Measurements from ENCODE around the gene SERPINE1.
A peak's percentile ranks its signal among the peaks of the same experiment; 100 is the strongest.
"Not testable (repeated sequence)": the region's sequence is repeated elsewhere in the genome, so short reads cannot be mapped to it uniquely, and the experiment has no call there.

Gene SERPINE1

GRCh38 chr7:101104193-101104713 is 22.7 kb upstream of the SERPINE1 start:
- Histone ChIP-seq H3K4me3 (ENCODE audit: low read length) (no peak overlapping the region), H3K36me3 (ENCODE audit: insufficient read depth, low read length) (no peaks in the 10 kb centered on the region), H3K9ac (ENCODE audit: low read depth, low read length) (no peak overlapping the region), H3K27me3 (ENCODE audit: control insufficient read depth, insufficient read depth, low read length) (no peaks in the 10 kb centered on the region), H3K9me3 (replicated peaks; ENCODE audit: low read length) (no peaks in the 10 kb centered on the region), H3K4me2 (ENCODE audit: low read length) (no peak overlapping the region), H3K4me1 (ENCODE audit: control insufficient read depth, insufficient read depth, low read length) (peaks cover 72% of the 10 kb centered on the region)

- H3K36me3 ChIP-seq (ENCODE audit: insufficient read depth, low read length): no peaks in the 10 kb centered on the region
- H3K27me3 ChIP-seq (ENCODE audit: control insufficient read depth, insufficient read depth, low read length): no peaks in the 10 kb centered on the region
- no peak overlapping the region for H3K4me3 ChIP-seq (ENCODE audit: low read length)
- H3K9ac ChIP-seq (ENCODE audit: low read depth, low read length): no peak overlapping the region
- no peak overlapping the region for H3K4me2 ChIP-seq (ENCODE audit: low read length)
- H3K9me3 ChIP-seq (replicated peaks; ENCODE audit: low read length): no peaks in the 10 kb centered on the region
- peaks cover 70% of the 10 kb centered on the region for H3K4me1 ChIP-seq (ENCODE audit: control insufficient read depth, insufficient read depth, low read length)
Observed at GRCh38 chr7:101104799-101105198, 22.1 kb upstream of the SERPINE1 start.

GRCh38 chr7:101105248-101105647 is 21.7 kb upstream of the SERPINE1 start:
- H3K4me3 ChIP-seq (ENCODE audit: low read length); H3K9ac ChIP-seq (ENCODE audit: low read depth, low read length); H3K4me2 ChIP-seq (ENCODE audit: low read length); H3K36me3 ChIP-seq (ENCODE audit: insufficient read depth, low read length); H3K9me3 ChIP-seq (replicated peaks; ENCODE audit: low read length); H3K27me3 ChIP-seq (ENCODE audit: control insufficient read depth, insufficient read depth, low read length): not testable (repeated sequence)
- peaks cover 68% of the 10 kb centered on the region for H3K4me1 ChIP-seq (ENCODE audit: control insufficient read depth, insufficient read depth, low read length)

- Histone ChIP-seq H3K9me3 (replicated peaks; ENCODE audit: low read length) (no peaks in the 10 kb centered on the region), H3K27me3 (ENCODE audit: control insufficient read depth, insufficient read depth, low read length) (no peaks in the 10 kb centered on the region), H3K36me3 (ENCODE audit: insufficient read depth, low read length) (no peaks in the 10 kb centered on the region), H3K4me3 (ENCODE audit: low read length) (no peak overlapping the region), H3K9ac (ENCODE audit: low read depth, low read length) (no peak overlapping the region), H3K4me1 (ENCODE audit: control insufficient read depth, insufficient read depth, low read length) (peaks cover 61% of the 10 kb centered on the region), H3K4me2 (ENCODE audit: low read length) (no peak overlapping the region)
Observed at GRCh38 chr7:101106386-101106785, 20.5 kb upstream of the SERPINE1 start.

- Histone ChIP-seq H3K4me3 (ENCODE audit: low read length) (peak overlapping the region; percentile 7), H3K9ac (ENCODE audit: low read depth, low read length) (peak overlapping the region; percentile 70), H3K4me1 (ENCODE audit: control insufficient read depth, insufficient read depth, low read length) (peaks cover 64% of the 10 kb centered on the region)
Observed at GRCh38 chr7:101108330-101108857, 18.5 kb upstream of the SERPINE1 start.

GRCh38 chr7:101108961-101109360 is 17.9 kb upstream of the SERPINE1 start:
- Histone ChIP-seq H3K27me3 (ENCODE audit: control insufficient read depth, insufficient read depth, low read length) (no peaks in the 10 kb centered on the region), H3K9me3 (replicated peaks; ENCODE audit: low read length) (no peaks in the 10 kb centered on the region), H3K9ac (ENCODE audit: low read depth, low read length) (peak overlapping the region; percentile 70), H3K4me3 (ENCODE audit: low read length) (peak overlapping the region; percentile 7), H3K4me1 (ENCODE audit: control insufficient read depth, insufficient read depth, low read length) (peaks cover 62% of the 10 kb centered on the region), H3K36me3 (ENCODE audit: insufficient read depth, low read length) (no peaks in the 10 kb centered on the region), H3K4me2 (ENCODE audit: low read length) (peak overlapping the region; percentile 28)

More at GRCh38 chr7:101108330-101108857, 18.5 kb upstream of the SERPINE1 start:
- Histone ChIP-seq H3K27me3 (ENCODE audit: control insufficient read depth, insufficient read depth, low read length) (no peaks in the 10 kb centered on the region), H3K4me2 (ENCODE audit: low read length) (peak overlapping the region; percentile 28), H3K9me3 (replicated peaks; ENCODE audit: low read length) (no peaks in the 10 kb centered on the region), H3K36me3 (ENCODE audit: insufficient read depth, low read length) (no peaks in the 10 kb centered on the region)

- peaks cover 62% of the 10 kb centered on the region for H3K4me1 ChIP-seq (ENCODE audit: control insufficient read depth, insufficient read depth, low read length)
- H3K36me3 ChIP-seq (ENCODE audit: insufficient read depth, low read length): no peaks in the 10 kb centered on the region
- H3K9me3 ChIP-seq (replicated peaks; ENCODE audit: low read length): no peaks in the 10 kb centered on the region
- H3K9ac ChIP-seq (ENCODE audit: low read depth, low read length): peak overlapping the region; percentile 70
- no peak overlapping the region for H3K4me3 ChIP-seq (ENCODE audit: low read length)
- H3K27me3 ChIP-seq (ENCODE audit: control insufficient read depth, insufficient read depth, low read length): no peaks in the 10 kb centered on the region
- H3K4me2 ChIP-seq (ENCODE audit: low read length): peak overlapping the region; percentile 28
Observed at GRCh38 chr7:101109368-101109767, 17.5 kb upstream of the SERPINE1 start.

GRCh38 chr7:101111261-101111660 is 15.6 kb upstream of the SERPINE1 start:
- no peaks in the 10 kb centered on the region for H3K9me3 ChIP-seq (replicated peaks; ENCODE audit: low read length)
- H3K9ac ChIP-seq (ENCODE audit: low read depth, low read length): peak overlapping the region; percentile 82
- H3K27me3 ChIP-seq (ENCODE audit: control insufficient read depth, insufficient read depth, low read length): no peaks in the 10 kb centered on the region
- no peak overlapping the region for H3K4me3 ChIP-seq (ENCODE audit: low read length)
- H3K4me1 ChIP-seq (ENCODE audit: control insufficient read depth, insufficient read depth, low read length): peaks cover 58% of the 10 kb centered on the region
- H3K4me2 ChIP-seq (ENCODE audit: low read length): no peak overlapping the region
- H3K36me3 ChIP-seq (ENCODE audit: insufficient read depth, low read length): no peaks in the 10 kb centered on the region

GRCh38 chr7:101112233-101112632 is 14.7 kb upstream of the SERPINE1 start:
- Histone ChIP-seq H3K27me3 (ENCODE audit: control insufficient read depth, insufficient read depth, low read length) (no peaks in the 10 kb centered on the region), H3K4me3 (ENCODE audit: low read length) (no peak overlapping the region), H3K4me2 (ENCODE audit: low read length) (peak overlapping the region; percentile 26), H3K4me1 (ENCODE audit: control insufficient read depth, insufficient read depth, low read length) (peaks cover 67% of the 10 kb centered on the region), H3K9ac (ENCODE audit: low read depth, low read length) (peak overlapping the region; percentile 82), H3K9me3 (replicated peaks; ENCODE audit: low read length) (no peaks in the 10 kb centered on the region), H3K36me3 (ENCODE audit: insufficient read depth, low read length) (no peaks in the 10 kb centered on the region)

GRCh38 chr7:101113140-101113539 is 13.8 kb upstream of the SERPINE1 start:
- Histone ChIP-seq H3K4me1 (ENCODE audit: control insufficient read depth, insufficient read depth, low read length) (peaks cover 68% of the 10 kb centered on the region), H3K9ac (ENCODE audit: low read depth, low read length) (peak overlapping the region; percentile 82)
- not testable (repeated sequence) for H3K4me3 ChIP-seq (ENCODE audit: low read length); H3K27me3 ChIP-seq (ENCODE audit: control insufficient read depth, insufficient read depth, low read length); H3K36me3 ChIP-seq (ENCODE audit: insufficient read depth, low read length); H3K4me2 ChIP-seq (ENCODE audit: low read length); H3K9me3 ChIP-seq (replicated peaks; ENCODE audit: low read length)

GRCh38 chr7:101113836-101114235 is 13.1 kb upstream of the SERPINE1 start:
- Histone ChIP-seq H3K4me1 (ENCODE audit: control insufficient read depth, insufficient read depth, low read length) (peaks cover 68% of the 10 kb centered on the region), H3K4me3 (ENCODE audit: low read length) (peak overlapping the region; percentile 44), H3K36me3 (ENCODE audit: insufficient read depth, low read length) (no peaks in the 10 kb centered on the region), H3K9me3 (replicated peaks; ENCODE audit: low read length) (no peaks in the 10 kb centered on the region), H3K9ac (ENCODE audit: low read depth, low read length) (peak overlapping the region; percentile 83), H3K4me2 (ENCODE audit: low read length) (peak overlapping the region; percentile 62), H3K27me3 (ENCODE audit: control insufficient read depth, insufficient read depth, low read length) (no peaks in the 10 kb centered on the region)

- Histone ChIP-seq H3K4me3 (ENCODE audit: low read length) (peak overlapping the region; percentile 44), H3K9ac (ENCODE audit: low read depth, low read length) (peak overlapping the region; percentile 83), H3K4me2 (ENCODE audit: low read length) (peak overlapping the region; percentile 62), H3K36me3 (ENCODE audit: insufficient read depth, low read length) (no peaks in the 10 kb centered on the region), H3K27me3 (ENCODE audit: control insufficient read depth, insufficient read depth, low read length) (no peaks in the 10 kb centered on the region), H3K9me3 (replicated peaks; ENCODE audit: low read length) (no peaks in the 10 kb centered on the region), H3K4me1 (ENCODE audit: control insufficient read depth, insufficient read depth, low read length) (peaks cover 68% of the 10 kb centered on the region)
Observed at GRCh38 chr7:101114492-101114891, 12.4 kb upstream of the SERPINE1 start.

All from skeletal muscle satellite cell (primary cell).